AG10803 (cell line): ENCODE results near the gene GRIK3.

Source experiments
- DNase-seq: peaks from one replicate; pipeline ENCODE4 v3.0.0; 2010; ENCODE audit warnings: low read depth
- H3K4me3 ChIP-seq: 2 replicates; pipeline ENCODE4 v1.5.1; 2011; ENCODE audit warnings: mild to moderate bottlenecking, low read length, control low read depth
- CTCF ChIP-seq: conservative IDR thresholded peaks from 2 replicates; pipeline ENCODE4 v1.5.1; 2011; ENCODE audit warnings: mild to moderate bottlenecking, low read length, control low read depth, inconsistent platforms

GRIK3 gene

GRCh38 chr1:36753451-36753850, 280.9 kb downstream of the GRIK3 start:
- TF ChIP-seq CTCF, result no peak
- H3K4me3 ChIP-seq, result no peak overlapping the region
- no peak for DNase-seq

GRCh38 chr1:36752891-36753361, 281.4 kb downstream of the GRIK3 start:
- DNase-seq, result no peak
- H3K4me3 ChIP-seq, result no peak overlapping the region

GRCh38 chr1:36752431-36752830, 281.9 kb downstream of the GRIK3 start:
- no peak overlapping the region for H3K4me3 ChIP-seq
- no peak for TF ChIP-seq CTCF
- no peak for DNase-seq

More at GRCh38 chr1:36752891-36753361, 281.4 kb downstream of the GRIK3 start:
- no peak for TF ChIP-seq CTCF

GRCh38 chr1:36751525-36751924, 282.8 kb downstream of the GRIK3 start:
- DNase-seq, result no peak
- no peak overlapping the region for H3K4me3 ChIP-seq
- no peak for TF ChIP-seq CTCF

- no peak for TF ChIP-seq CTCF
- DNase-seq, result no peak
- no peak overlapping the region for H3K4me3 ChIP-seq
Measured at GRCh38 chr1:36748466-36748865, 285.8 kb downstream of the GRIK3 start.
